ENCODE results near the gene RABL3. TPM values are rescaled to one million over a fixed set of nuclear protein-coding genes. Genes with fewer than 3 reads are reported as not detected.

The RABL3 gene
- total and polyA plus RNA-seq, 2 of the 4 experiments (the other 2 are of a cell fraction) = 5.3 to 17.0 TPM

DNA sequence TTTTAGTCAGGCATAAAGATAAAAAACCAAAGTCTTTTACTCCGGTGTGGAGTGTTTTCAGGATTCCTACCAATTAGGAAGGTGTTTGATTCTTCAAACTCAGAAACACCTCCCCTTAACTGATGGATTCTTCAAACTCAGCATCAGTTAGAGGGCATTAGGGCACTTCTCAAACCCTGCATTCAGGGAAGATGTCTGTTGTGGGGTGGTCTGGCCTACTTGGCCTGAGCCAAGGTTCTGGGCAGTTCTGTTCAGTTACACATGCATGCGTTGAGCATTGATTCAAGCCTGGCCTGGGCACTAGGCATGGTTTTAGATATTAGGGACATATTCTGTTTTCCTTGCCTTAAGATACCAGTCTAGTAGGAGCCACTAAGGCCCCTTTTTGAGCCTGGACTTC lies 61.3 kb downstream of the RABL3 start:
- Histone ChIP-seq H3K27ac (ENCODE audit: insufficient read depth, low read length) (no peak overlapping the region), H3K9me1 (ENCODE audit: insufficient read depth, low read length) (no peaks in the 10 kb centered on the region), H4K8ac (ENCODE audit: low read depth in 2 of 2, low read length in 2 of 2) (no peak overlapping the region), H2BK120ac (ENCODE audit: low read depth, low read length) (no peak overlapping the region), H2BK5ac (ENCODE audit: low read depth, low read length, poor library complexity, severe bottlenecking) (no peak overlapping the region), H4K20me1 (ENCODE audit: insufficient read depth, low read length) (no peaks in the 10 kb centered on the region), H3K4me3 (ENCODE audit: insufficient read depth, low read depth, low read length) (no peak overlapping the region), H3K56ac (ENCODE audit: extremely low read depth, insufficient read depth, low read length) (no peak overlapping the region), H2AK5ac (ENCODE audit: low read depth, low read length) (no peak overlapping the region), H3K9me3 (ENCODE audit: control insufficient read depth, insufficient read depth, low read length) (no peaks in the 10 kb centered on the region), H3K18ac (ENCODE audit: low read depth, low read length) (no peak overlapping the region), H3K79me1 (ENCODE audit: low read depth in 1 of 2, low read length in 2 of 2) (no peaks in the 10 kb centered on the region), H4K5ac (ENCODE audit: low read depth, low read length) (no peak overlapping the region), H3K4me2 (ENCODE audit: low read depth, low read length) (no peak overlapping the region), H3K36me3 (ENCODE audit: control insufficient read depth, insufficient read depth, low read length) (no peaks in the 10 kb centered on the region), H2AK9ac (replicated peaks; ENCODE audit: low read depth, low read length, poor library complexity) (no peak overlapping the region), H3K4me1 (ENCODE audit: control insufficient read depth, insufficient read depth, low read length) (peaks cover 5% of the 10 kb centered on the region; the same call in 1 of the 2 replicates), H4K91ac (ENCODE audit: insufficient read depth, low read depth, low read length) (no peak overlapping the region), H3K23ac (ENCODE audit: low read depth, low read length) (no peak overlapping the region), H3K27me3 (ENCODE audit: control insufficient read depth, insufficient read depth, low read length) (no peaks in the 10 kb centered on the region), H3K4ac (ENCODE audit: low read depth, low read length) (no peak overlapping the region), H3K9ac (ENCODE audit: low read depth, low read length) (no peak overlapping the region), H2BK15ac (ENCODE audit: low read depth, low read length) (no peak overlapping the region), H2AFZ (replicated peaks; ENCODE audit: low read length, poor library complexity) (no peak overlapping the region), H3K14ac (replicated peaks; ENCODE audit: low read depth, low read length) (no peak overlapping the region), H2BK20ac (ENCODE audit: low read depth, low read length) (no peak overlapping the region)
- in situ Hi-C loops (cut with MboI; ENCODE audit: low sequenced_read_pairs) = no loop called here
- BruUV-seq (replicated peaks) = no TSS peak
- intact Hi-C loops (cut with micrococcal nuclease) = no loop called here
- ChIA-PET CTCF (no interaction called here), POLR2A (ENCODE audit: unreplicated experiment) (no interaction called here)
- TF ChIP-seq RAD21 (IDR thresholded peaks at IDR 0.05; ENCODE audit: low read length) (no peak), BHLHE40 (IDR thresholded peaks at IDR 0.05; ENCODE audit: low read depth, low read length) (no peak), FOS (IDR thresholded peaks at IDR 0.05; ENCODE audit: low read depth, low read length) (no peak), CHD1 (IDR thresholded peaks at IDR 0.05; ENCODE audit: low read depth, low read length) (no peak), MXI1 (IDR thresholded peaks at IDR 0.05; ENCODE audit: borderline replicate concordance, low read depth, low read length) (no peak), MAFK (IDR thresholded peaks at IDR 0.05; ENCODE audit: low read depth, low read length) (no peak), MAZ (IDR thresholded peaks at IDR 0.05; ENCODE audit: borderline replicate concordance, low read depth, low read length) (no peak), USF2 (IDR thresholded peaks at IDR 0.05; ENCODE audit: low read depth, low read length) (no peak), RCOR1 (IDR thresholded peaks at IDR 0.05; ENCODE audit: insufficient replicate concordance, low read length) (no peak), CTCF (conservative IDR thresholded peaks at IDR 0.05; ENCODE audit: low read depth, low read length) (no peak), POLR2A (IDR thresholded peaks at IDR 0.05; ENCODE audit: low read depth, low read length) (no peak), NFE2L2 (IDR thresholded peaks at IDR 0.05; ENCODE audit: low read depth, low read length) (no peak), CEBPB (IDR thresholded peaks at IDR 0.05; ENCODE audit: low read depth, low read length) (no peak), SMC3 (IDR thresholded peaks at IDR 0.05; ENCODE audit: low read depth, low read length) (no peak)
- TF ChIP-seq, protein P1, sequence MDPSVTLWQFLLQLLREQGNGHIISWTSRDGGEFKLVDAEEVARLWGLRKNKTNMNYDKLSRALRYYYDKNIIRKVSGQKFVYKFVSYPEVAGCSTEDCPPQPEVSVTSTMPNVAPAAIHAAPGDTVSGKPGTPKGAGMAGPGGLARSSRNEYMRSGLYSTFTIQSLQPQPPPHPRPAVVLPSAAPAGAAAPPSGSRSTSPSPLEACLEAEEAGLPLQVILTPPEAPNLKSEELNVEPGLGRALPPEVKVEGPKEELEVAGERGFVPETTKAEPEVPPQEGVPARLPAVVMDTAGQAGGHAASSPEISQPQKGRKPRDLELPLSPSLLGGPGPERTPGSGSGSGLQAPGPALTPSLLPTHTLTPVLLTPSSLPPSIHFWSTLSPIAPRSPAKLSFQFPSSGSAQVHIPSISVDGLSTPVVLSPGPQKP (IDR thresholded peaks at IDR 0.05; ENCODE audit: borderline replicate concordance, low read depth, low read length) = no peak
- DNase-seq = no peak
- 40% methylated on average over 1 of the region's 2 CpGs; no CpG with 5 or more reads in 1 of the 2 experiments for WGBS, 2 experiments (ENCODE audit: extremely low coverage in 2 of 2, insufficient read length in 1 of 2)
- no peak for ATAC-seq (ENCODE audit: low read depth)
- dilution Hi-C loops (cut with HindIII; ENCODE audit: low sequenced_read_pairs, unreplicated experiment) = no loop called here
